ENCODE results near the gene GFOD1. TPM values are rescaled to one million over a fixed set of nuclear protein-coding genes. Genes with fewer than 3 reads are reported as not detected.

Gene GFOD1
- total and polyA plus RNA-seq, 4 donors: 2.6 to 16.8 (median 5.0) TPM

DNA sequence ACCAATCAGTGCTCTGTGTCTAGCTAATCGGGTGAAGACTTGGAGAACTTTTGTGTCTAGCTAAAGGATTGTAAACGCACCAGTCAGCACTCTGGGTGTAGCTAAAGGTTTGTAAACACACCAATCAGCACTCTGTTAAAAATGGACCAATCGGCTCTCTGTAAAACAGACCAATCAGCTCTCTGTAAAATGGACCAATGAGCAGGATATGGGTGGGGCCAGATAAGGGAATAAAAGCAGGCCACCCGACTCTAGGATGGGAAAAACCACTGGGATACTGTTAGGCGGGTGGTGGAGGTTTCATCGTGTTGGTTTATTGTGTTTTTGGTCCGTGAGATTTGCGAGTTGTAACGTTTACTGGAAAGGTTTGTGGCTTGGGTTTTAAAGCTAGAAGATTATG lies 25.5 kb upstream of the GFOD1 start:
- Histone ChIP-seq H3K27ac (ENCODE audit: low read depth in 1 of 2, low read length in 2 of 2) (no peak overlapping the region), H3K9me3 (ENCODE audit: control insufficient read depth in 4 of 4, low read length in 3 of 4) (no peaks in the 10 kb centered on the region), H3K9ac (ENCODE audit: low read depth in 1 of 2, low read length in 2 of 2) (no peak overlapping the region), H3K4me1 (ENCODE audit: control insufficient read depth in 4 of 4, insufficient read depth in 4 of 4, low read length in 3 of 4) (peaks cover 0 to 9% (median 5%) of the 10 kb centered on the region in 4 donors), H3K4me3 (ENCODE audit: low read depth in 1 of 3, low read length in 3 of 3) (no peak overlapping the region), H3K36me3 (ENCODE audit: control insufficient read depth in 4 of 4, insufficient read depth in 3 of 4, low read depth in 1 of 4, low read length in 3 of 4) (no peaks in the 10 kb centered on the region), H3K27me3 (ENCODE audit: control insufficient read depth in 4 of 4, insufficient read depth in 4 of 4, low read length in 3 of 4) (no peaks in the 10 kb centered on the region)
- TF ChIP-seq SP1 (IDR thresholded peaks at IDR 0.05) (no peak), FOXA2 (IDR thresholded peaks at IDR 0.05) (no peak), YY1 (IDR thresholded peaks at IDR 0.05) (no peak), JUND (IDR thresholded peaks at IDR 0.05) (no peak), FOXA1 (IDR thresholded peaks at IDR 0.05) (no peak), ZBTB33 (IDR thresholded peaks at IDR 0.05) (no peak), REST (IDR thresholded peaks at IDR 0.05) (no peak), HNF4G (IDR thresholded peaks at IDR 0.05) (no peak), TAF1 (conservative IDR thresholded peaks at IDR 0.05) (no peak), CTCF (IDR thresholded peaks at IDR 0.05; ENCODE audit: low read depth, low read length, missing input control) (no peak), RXRA (IDR thresholded peaks at IDR 0.05) (no peak), RAD21 (IDR thresholded peaks at IDR 0.05) (no peak), NR2F2 (IDR thresholded peaks at IDR 0.05) (no peak), HNF4A (conservative IDR thresholded peaks at IDR 0.05) (no peak), MAX (IDR thresholded peaks at IDR 0.05) (no peak), GABPA (IDR thresholded peaks at IDR 0.05 in 1 of 2, conservative IDR thresholded peaks at IDR 0.05 in 1 of 2) (no peak), ATF3 (IDR thresholded peaks at IDR 0.05) (no peak)
- 93% methylated on average over 9 of the region's 9 CpGs for WGBS
- DNase-seq (ENCODE audit: low spot score): no peak
